ENCODE measurements around the gene TAPBPL.

GRCh38 chr12:6440391-6440790 is 11.5 kb upstream of the TAPBPL start:
- no peak for TF ChIP-seq CTCF (IDR thresholded peaks at IDR 0.05; ENCODE audit: insufficient read depth, low read length, poor library complexity, severe bottlenecking)
- no peak for TF ChIP-seq EZH2phosphoT487 (conservative IDR thresholded peaks at IDR 0.05; ENCODE audit: low read length)

Data from SU-DHL-6 (cell line).